Upper lobe of left lung (tissue), 6 donors: ENCODE measurements around the gene TM4SF5. TPM values are rescaled to one million over a fixed set of nuclear protein-coding genes. Genes with fewer than 3 reads are reported as not detected.

Experiments used
- ATAC-seq, 2 donors: fragments of 200-7000 bp; cut with Tn5 transposase; one replicate each; pipeline ENCODE4 v1.9.1; 2022; ENCODE audit warnings: mild to moderate bottlenecking in 2 of 2, moderate library complexity in 2 of 2; ENCODE audit not compliant: low FRiP score in 2 of 2
- DNase-seq, 2 donors: peaks; one replicate each; pipeline ENCODE4 v3.0.0-alpha.2; 2019 to 2020
- H3K27ac ChIP-seq, 4 donors: fragments of 200-600 bp; sonication (generic); one replicate each; pipeline ENCODE4 v1.5.1; 2016 to 2019
- H3K27me3 ChIP-seq, 4 donors: fragments of 200-600 bp; sonication (generic); one replicate each; pipeline ENCODE4 v1.5.1; 2017 to 2019
- H3K36me3 ChIP-seq, 4 donors: fragments of 200-600 bp; sonication (generic); one replicate each; pipeline ENCODE4 v1.5.1; 2016 to 2019
- H3K4me1 ChIP-seq, 4 donors: fragments of 200-600 bp; sonication (generic); one replicate each; pipeline ENCODE4 v1.5.1; 2018 to 2019
- H3K4me3 ChIP-seq, 4 donors: fragments of 200-600 bp; sonication (generic); one replicate each; pipeline ENCODE4 v1.5.1; 2017 to 2019; ENCODE audit warnings: mild to moderate bottlenecking in 2 of 4, moderate library complexity in 1 of 4
- H3K9me3 ChIP-seq, 4 donors: fragments of 200-600 bp; sonication (generic); one replicate each; pipeline ENCODE4 v1.5.1; 2018 to 2019
- CTCF ChIP-seq, 6 experiments: fragments of 450-650 bp in 4 of 6; fragments of 200-600 bp in 2 of 6; sonication (generic) in 2 of 6; IDR thresholded peaks; one replicate each; pipeline ENCODE4 v1.5.1; 2016 to 2019; ENCODE audit warnings: antibody characterized with exemption in 6 of 6
- EP300 ChIP-seq, 4 donors: sonication (generic); formaldehyde crosslinking; IDR thresholded peaks; one replicate each; pipeline ENCODE4 v1.5.1; 2017; ENCODE audit warnings: antibody characterized with exemption in 4 of 4, control low read depth in 2 of 4
- POLR2A ChIP-seq, 4 donors: fragments of 450-650 bp; IDR thresholded peaks; one replicate each; pipeline ENCODE4 v1.5.1; 2016 to 2017; ENCODE audit warnings: antibody characterized with exemption in 4 of 4, mild to moderate bottlenecking in 2 of 4
- POLR2AphosphoS5 ChIP-seq, 2 donors: sonication (generic); formaldehyde crosslinking; IDR thresholded peaks; one replicate each; pipeline ENCODE4 v1.5.1; 2017; ENCODE audit warnings: antibody characterized with exemption in 2 of 2
- WGBS, 2 donors: methylation state at CpG; one replicate each; pipeline ENCODE4 v1.1.5; 2017 to 2018; 5-methylcytosine and 5-hydroxymethylcytosine counted together
- total RNA-seq, 6 donors: library from RNA; depleted of rRNA in 4 of 6; stranded (reverse); fragments of >200 nt in 4 of 6; gene quantifications; one replicate each; pipeline versions ENCODE4 v1.1.0 to v1.2.1, GENCODE V29; 2016 to 2021
- donor health status: DM: no; HTN: no; CAD: no; lungs with moderate emphysema.
- donor health status: DM: no; HTN: yes; CAD: no; lungs with severe emphysema.

TM4SF5 gene
- total RNA-seq, 6 donors from 2014 or later, result not detected

- peak within 1 kb of the TSS; percentile 82 to 94 (median 85) for H3K27ac ChIP-seq
- TF ChIP-seq CTCF (IDR thresholded peaks at IDR 0.05) (no peak), POLR2A (IDR thresholded peaks at IDR 0.05) (peak in 3 of 4 donors; percentile 19 to 85 (median 56))
Observed at GRCh38 chr17:4739122-4740024, 32.3 kb upstream of the TM4SF5 start, which contains the start of the genes CXCL16 and ZMYND15. CXCL16 (minus strand) TSS chr17:4739928; CDS start chr17:4739339, 589 bp downstream. ZMYND15 (plus strand) TSS chr17:4739833; CDS start chr17:4740549, 716 bp downstream.

GRCh38 chr17:4740025-4740351 is 31.7 kb upstream of the TM4SF5 start:
- Histone ChIP-seq H3K4me1 (peaks cover 9 to 24% (median 19%) of the 10 kb centered on the region in 4 donors), H3K27ac (peak overlapping the region in 3 of 4 donors; percentile 82 to 94 (median 85)), H3K27me3 (no peaks in the 10 kb centered on the region), H3K9me3 (no peaks in the 10 kb centered on the region), H3K4me3 (peak overlapping the region in 3 of 4 donors; percentile 62 to 79 (median 68)), H3K36me3 (peaks cover 0 to 3% (median 0%) of the 10 kb centered on the region in 4 donors)
- WGBS, 2 donors, result 13 to 28% methylated on average over 12 to 13 of the region's 13 CpGs
- ATAC-seq (no peak), DNase-seq (no peak)
- TF ChIP-seq CTCF (IDR thresholded peaks at IDR 0.05) (no peak), POLR2A (IDR thresholded peaks at IDR 0.05) (no peak), POLR2AphosphoS5 (IDR thresholded peaks at IDR 0.05) (no peak), EP300 (IDR thresholded peaks at IDR 0.05) (no peak)

More at GRCh38 chr17:4739122-4740024, 32.3 kb upstream of the TM4SF5 start, which contains the start of the genes CXCL16 and ZMYND15:
- Histone ChIP-seq H3K4me1 (peaks cover 9 to 24% (median 20%) of the 10 kb centered on the region in 4 donors), H3K36me3 (peaks cover 0 to 6% (median 0%) of the 10 kb centered on the region in 4 donors), H3K9me3 (no peaks in the 10 kb centered on the region), H3K4me3 (peak within 1 kb of the TSS; percentile 62 to 94 (median 74)), H3K27me3 (no peaks in the 10 kb centered on the region)
- peak; percentile 78 to 95 for DNase-seq
- 0% methylated on average over 70 of the region's 100 CpGs; no CpG with 5 or more reads in 1 of the 2 donors for WGBS, 2 donors
- ATAC-seq, result peak; percentile 58 to 78

- 95 to 97% methylated on average over 8 of the region's 8 CpGs for WGBS, 2 donors
- DNase-seq, result peak in 1 of 2 donors; percentile 45
- Histone ChIP-seq H3K27me3 (no peaks in the 10 kb centered on the region), H3K27ac (peak overlapping the region in 1 of 4 donors; percentile 94), H3K36me3 (no peaks in the 10 kb centered on the region), H3K9me3 (no peaks in the 10 kb centered on the region), H3K4me1 (peaks cover 9 to 29% (median 23%) of the 10 kb centered on the region in 4 donors), H3K4me3 (peak overlapping the region in 1 of 4 donors; percentile 79)
- TF ChIP-seq CTCF (IDR thresholded peaks at IDR 0.05) (no peak), POLR2A (IDR thresholded peaks at IDR 0.05) (no peak), POLR2AphosphoS5 (IDR thresholded peaks at IDR 0.05) (no peak), EP300 (IDR thresholded peaks at IDR 0.05) (no peak)
- no peak for ATAC-seq
Observed at GRCh38 chr17:4740584-4740983, 31.1 kb upstream of the TM4SF5 start.

GRCh38 chr17:4741544-4741943 is 30.1 kb upstream of the TM4SF5 start:
- 90 to 92% methylated on average over 4 to 8 of the region's 8 CpGs for WGBS, 2 donors
- H3K27ac ChIP-seq, result no peak overlapping the region
- no peak for ATAC-seq
- TF ChIP-seq CTCF (IDR thresholded peaks at IDR 0.05) (no peak), POLR2AphosphoS5 (IDR thresholded peaks at IDR 0.05) (no peak), EP300 (IDR thresholded peaks at IDR 0.05) (no peak), POLR2A (IDR thresholded peaks at IDR 0.05) (no peak)
- no peak for DNase-seq
- H3K9me3 ChIP-seq, result no peaks in the 10 kb centered on the region
- no peak overlapping the region for H3K4me3 ChIP-seq
- peaks cover 9 to 31% (median 21%) of the 10 kb centered on the region in 4 donors for H3K4me1 ChIP-seq
- H3K36me3 ChIP-seq, result no peaks in the 10 kb centered on the region
- H3K27me3 ChIP-seq, result no peaks in the 10 kb centered on the region
